ENCODE results near the gene GNB1.
A peak's percentile ranks its signal among the peaks of the same experiment; 100 is the strongest.

The GNB1 gene

DNA sequence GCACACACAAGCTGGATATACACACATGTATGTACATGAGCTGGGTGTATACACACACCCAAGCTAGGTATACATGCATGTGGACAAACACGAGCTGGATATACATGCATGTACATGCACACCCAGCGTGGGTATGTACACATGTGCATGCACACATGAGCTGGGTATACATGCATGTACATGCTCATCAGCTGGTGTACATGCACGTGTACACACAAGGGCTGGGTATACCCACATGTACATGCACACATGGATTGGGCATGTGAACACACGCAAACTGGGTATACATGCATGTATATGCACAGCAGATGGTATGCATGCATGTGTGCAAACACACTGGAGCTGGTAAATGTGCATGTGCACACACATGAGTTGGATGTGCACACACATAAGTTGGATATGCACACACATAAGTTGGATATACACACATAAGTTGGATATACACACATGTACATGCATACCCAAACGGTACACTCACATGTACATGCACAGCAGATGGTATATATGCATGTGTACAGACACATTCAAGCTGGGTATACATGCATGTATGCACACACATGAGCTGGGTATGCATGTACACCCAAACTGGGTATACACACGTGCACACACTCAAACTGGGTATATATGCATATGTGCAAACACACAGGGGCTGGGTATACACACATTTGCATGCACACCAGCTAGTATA, 7.5 kb upstream of the GNB1 start:
- no peak overlapping the region for H4K8ac ChIP-seq (ENCODE audit: low read depth, low read length)
- peaks cover 2% of the 10 kb centered on the region for H3K79me1 ChIP-seq (ENCODE audit: low read depth, low read length)
- H3K27ac ChIP-seq (replicated peaks; ENCODE audit: low read length): no peak overlapping the region
- H3K4me1 ChIP-seq (ENCODE audit: control insufficient read depth in 2 of 2, insufficient read depth in 1 of 2, low read depth in 1 of 2, low read length in 2 of 2): peaks cover 7 to 12% of the 10 kb centered on the region in 2 donors
- no peaks in the 10 kb centered on the region for H3K36me3 ChIP-seq (replicated peaks in 1 of 2; ENCODE audit: control insufficient read depth in 2 of 2, insufficient read depth in 2 of 2, low read length in 2 of 2)
- no peak for DNase-seq (ENCODE audit: low spot score)
- no peak overlapping the region for H3K18ac ChIP-seq (ENCODE audit: low read length)
- H3K23ac ChIP-seq (ENCODE audit: low read depth, low read length, poor library complexity): peak overlapping the region; percentile 9
- H2BK5ac ChIP-seq (ENCODE audit: low read length): no peak overlapping the region
- no peak overlapping the region for H2BK12ac ChIP-seq (ENCODE audit: low read length)
- H3K9ac ChIP-seq (ENCODE audit: low read depth, low read length, poor library complexity): peak overlapping the region; percentile 60
- peaks cover 4 to 11% of the 10 kb centered on the region in 2 donors for H3K9me3 ChIP-seq (replicated peaks in 1 of 2; ENCODE audit: control insufficient read depth in 2 of 2, insufficient read depth in 1 of 2, low read depth in 1 of 2, low read length in 2 of 2)
- peak overlapping the region in 1 of 2 donors; percentile 1 for H3K4me3 ChIP-seq (ENCODE audit: low read length in 2 of 2)
- H2AK5ac ChIP-seq (ENCODE audit: low read depth, low read length): no peak overlapping the region
- no peaks in the 10 kb centered on the region for H3K27me3 ChIP-seq (ENCODE audit: control insufficient read depth in 3 of 3, insufficient read depth in 3 of 3, low read depth in 1 of 3, low read length in 3 of 3)
- no peak overlapping the region for H2BK15ac ChIP-seq (ENCODE audit: low read length)
- H4K91ac ChIP-seq (ENCODE audit: low read depth, low read length, poor library complexity): no peak overlapping the region
- no peak overlapping the region for H2AFZ ChIP-seq (ENCODE audit: low read length)
- H3K14ac ChIP-seq (ENCODE audit: low read length): no peak overlapping the region
- no peak overlapping the region for H3K4ac ChIP-seq (ENCODE audit: low read length)
- no CpG with 5 or more reads among the region's 6 CpGs for WGBS, 2 donors (ENCODE audit: extremely low coverage in 2 of 2, insufficient read length in 2 of 2, insufficient replicate concordance in 1 of 2)
- H3K4me2 ChIP-seq (ENCODE audit: insufficient read depth, low read length, poor library complexity, severe bottlenecking): no peak overlapping the region
- H2BK120ac ChIP-seq (ENCODE audit: low read depth, low read length): no peak overlapping the region

DNA sequence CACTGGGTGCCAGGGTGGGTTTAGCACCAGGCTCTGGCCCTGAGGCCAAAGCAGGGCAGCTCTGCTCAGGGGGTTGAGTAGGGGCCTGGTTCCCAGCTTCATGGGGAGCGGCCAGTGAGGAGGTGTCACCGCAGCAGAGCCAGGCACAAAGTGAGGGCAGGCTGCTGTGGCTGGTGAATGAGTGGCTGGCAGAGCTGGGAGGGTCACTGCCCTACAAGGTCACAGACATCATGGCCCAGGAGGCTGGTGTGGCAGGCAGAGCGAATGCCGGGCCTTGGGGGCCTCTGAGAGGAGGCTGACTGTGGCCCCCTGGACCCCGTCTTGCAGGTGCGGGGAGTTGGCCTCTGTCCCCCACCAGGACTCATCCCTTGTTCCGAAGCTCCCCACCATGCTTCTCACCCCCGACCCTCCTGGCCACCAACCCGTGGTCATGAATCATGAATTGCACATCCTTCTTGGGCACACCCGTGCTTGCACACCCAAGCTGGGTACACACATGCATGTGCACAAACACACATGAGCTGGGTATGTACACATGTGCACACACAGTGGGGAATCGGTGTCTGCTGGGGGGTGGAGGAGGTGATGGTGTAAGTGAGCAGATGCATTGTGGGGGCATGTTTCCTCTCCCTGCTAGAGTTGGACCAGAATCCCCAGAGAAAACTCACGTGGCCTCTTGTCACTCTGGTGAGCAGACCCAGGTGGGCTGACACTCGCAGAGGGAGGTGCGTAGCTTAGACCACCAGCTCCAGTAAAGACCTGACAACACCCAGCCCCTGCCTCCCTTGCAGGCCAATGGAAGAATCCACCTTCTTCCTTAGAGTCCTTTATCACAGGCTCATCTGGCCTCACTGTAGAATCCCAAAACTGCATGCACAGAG, 4.8 kb upstream of the GNB1 start:
- H2BK120ac ChIP-seq (ENCODE audit: low read depth, low read length): no peak overlapping the region
- peaks cover 14 to 24% of the 10 kb centered on the region in 2 donors for H3K4me1 ChIP-seq (ENCODE audit: control insufficient read depth in 2 of 2, insufficient read depth in 1 of 2, low read depth in 1 of 2, low read length in 2 of 2)
- H2BK15ac ChIP-seq (ENCODE audit: low read length): peak overlapping the region; percentile 69
- peaks cover 0 to 7% of the 10 kb centered on the region in 2 donors for H3K9me3 ChIP-seq (replicated peaks in 1 of 2; ENCODE audit: control insufficient read depth in 2 of 2, insufficient read depth in 1 of 2, low read depth in 1 of 2, low read length in 2 of 2)
- H3K14ac ChIP-seq (ENCODE audit: low read length): peak overlapping the region; percentile 60
- H3K4ac ChIP-seq (ENCODE audit: low read length): no peak overlapping the region
- H4K91ac ChIP-seq (ENCODE audit: low read depth, low read length, poor library complexity): no peak overlapping the region
- no peak overlapping the region for H4K8ac ChIP-seq (ENCODE audit: low read depth, low read length)
- H3K27ac ChIP-seq (replicated peaks; ENCODE audit: low read length): no peak overlapping the region
- peak overlapping the region; percentile 52 for H2BK12ac ChIP-seq (ENCODE audit: low read length)
- no CpG with 5 or more reads among the region's 14 CpGs for WGBS, 2 donors (ENCODE audit: extremely low coverage in 2 of 2, insufficient read length in 2 of 2, insufficient replicate concordance in 1 of 2)
- no peak overlapping the region for H3K4me2 ChIP-seq (ENCODE audit: insufficient read depth, low read length, poor library complexity, severe bottlenecking)
- no peak overlapping the region for H3K4me3 ChIP-seq (ENCODE audit: low read length in 2 of 2)
- peak overlapping the region; percentile 53 for H3K9ac ChIP-seq (ENCODE audit: low read depth, low read length, poor library complexity)
- peak overlapping the region; percentile 79 for H2AK5ac ChIP-seq (ENCODE audit: low read depth, low read length)
- H3K79me1 ChIP-seq (ENCODE audit: low read depth, low read length): peaks cover 5% of the 10 kb centered on the region
- peak overlapping the region; percentile 20 for H3K18ac ChIP-seq (ENCODE audit: low read length)
- peak overlapping the region; percentile 99 for H3K23ac ChIP-seq (ENCODE audit: low read depth, low read length, poor library complexity)
- H2BK5ac ChIP-seq (ENCODE audit: low read length): no peak overlapping the region
- H3K36me3 ChIP-seq (replicated peaks in 1 of 2; ENCODE audit: control insufficient read depth in 2 of 2, insufficient read depth in 2 of 2, low read length in 2 of 2): no peaks in the 10 kb centered on the region
- DNase-seq (ENCODE audit: low spot score): no peak
- H3K27me3 ChIP-seq (ENCODE audit: control insufficient read depth in 3 of 3, insufficient read depth in 3 of 3, low read depth in 1 of 3, low read length in 3 of 3): no peaks in the 10 kb centered on the region
- no peak overlapping the region for H2AFZ ChIP-seq (ENCODE audit: low read length)

- H3K9ac ChIP-seq (ENCODE audit: low read depth, low read length, poor library complexity): peak overlapping the region; percentile 53
- peaks cover 14 to 24% of the 10 kb centered on the region in 2 donors for H3K4me1 ChIP-seq (ENCODE audit: control insufficient read depth in 2 of 2, insufficient read depth in 1 of 2, low read depth in 1 of 2, low read length in 2 of 2)
- H2BK12ac ChIP-seq (ENCODE audit: low read length): no peak overlapping the region
- H2BK5ac ChIP-seq (ENCODE audit: low read length): peak overlapping the region; percentile 21
- peaks cover 5% of the 10 kb centered on the region for H3K79me1 ChIP-seq (ENCODE audit: low read depth, low read length)
- peak overlapping the region; percentile 79 for H2AK5ac ChIP-seq (ENCODE audit: low read depth, low read length)
- no peaks in the 10 kb centered on the region for H3K27me3 ChIP-seq (ENCODE audit: control insufficient read depth in 3 of 3, insufficient read depth in 3 of 3, low read depth in 1 of 3, low read length in 3 of 3)
- no peak overlapping the region for H3K27ac ChIP-seq (replicated peaks; ENCODE audit: low read length)
- H3K14ac ChIP-seq (ENCODE audit: low read length): peak overlapping the region; percentile 60
- H3K4me3 ChIP-seq (ENCODE audit: low read length in 2 of 2): no peak overlapping the region
- no peak overlapping the region for H4K91ac ChIP-seq (ENCODE audit: low read depth, low read length, poor library complexity)
- no peak overlapping the region for H2BK120ac ChIP-seq (ENCODE audit: low read depth, low read length)
- no peak for DNase-seq (ENCODE audit: low spot score)
- H3K4ac ChIP-seq (ENCODE audit: low read length): no peak overlapping the region
- peak overlapping the region; percentile 92 for H2BK15ac ChIP-seq (ENCODE audit: low read length)
- H3K36me3 ChIP-seq (replicated peaks in 1 of 2; ENCODE audit: control insufficient read depth in 2 of 2, insufficient read depth in 2 of 2, low read length in 2 of 2): no peaks in the 10 kb centered on the region
- no CpG with 5 or more reads among the region's 10 CpGs for WGBS, 2 donors (ENCODE audit: extremely low coverage in 2 of 2, insufficient read length in 2 of 2, insufficient replicate concordance in 1 of 2)
- H3K18ac ChIP-seq (ENCODE audit: low read length): no peak overlapping the region
- peak overlapping the region; percentile 99 for H3K23ac ChIP-seq (ENCODE audit: low read depth, low read length, poor library complexity)
- no peak overlapping the region for H3K4me2 ChIP-seq (ENCODE audit: insufficient read depth, low read length, poor library complexity, severe bottlenecking)
- H4K8ac ChIP-seq (ENCODE audit: low read depth, low read length): no peak overlapping the region
- no peak overlapping the region for H2AFZ ChIP-seq (ENCODE audit: low read length)
- H3K9me3 ChIP-seq (replicated peaks in 1 of 2; ENCODE audit: control insufficient read depth in 2 of 2, insufficient read depth in 1 of 2, low read depth in 1 of 2, low read length in 2 of 2): peaks cover 0 to 7% of the 10 kb centered on the region in 2 donors
These were observed 4.2 kb upstream of the GNB1 start for GRCh38 chr1:1895060-1895418.
